ENCODE results near the gene SERPINB3.

- no peak for TF ChIP-seq YY1 (IDR thresholded peaks at IDR 0.05)
- TF ChIP-seq, protein P1, sequence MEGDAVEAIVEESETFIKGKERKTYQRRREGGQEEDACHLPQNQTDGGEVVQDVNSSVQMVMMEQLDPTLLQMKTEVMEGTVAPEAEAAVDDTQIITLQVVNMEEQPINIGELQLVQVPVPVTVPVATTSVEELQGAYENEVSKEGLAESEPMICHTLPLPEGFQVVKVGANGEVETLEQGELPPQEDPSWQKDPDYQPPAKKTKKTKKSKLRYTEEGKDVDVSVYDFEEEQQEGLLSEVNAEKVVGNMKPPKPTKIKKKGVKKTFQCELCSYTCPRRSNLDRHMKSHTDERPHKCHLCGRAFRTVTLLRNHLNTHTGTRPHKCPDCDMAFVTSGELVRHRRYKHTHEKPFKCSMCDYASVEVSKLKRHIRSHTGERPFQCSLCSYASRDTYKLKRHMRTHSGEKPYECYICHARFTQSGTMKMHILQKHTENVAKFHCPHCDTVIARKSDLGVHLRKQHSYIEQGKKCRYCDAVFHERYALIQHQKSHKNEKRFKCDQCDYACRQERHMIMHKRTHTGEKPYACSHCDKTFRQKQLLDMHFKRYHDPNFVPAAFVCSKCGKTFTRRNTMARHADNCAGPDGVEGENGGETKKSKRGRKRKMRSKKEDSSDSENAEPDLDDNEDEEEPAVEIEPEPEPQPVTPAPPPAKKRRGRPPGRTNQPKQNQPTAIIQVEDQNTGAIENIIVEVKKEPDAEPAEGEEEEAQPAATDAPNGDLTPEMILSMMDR (IDR thresholded peaks at IDR 0.05; ENCODE audit: low read depth, low read length, missing input control), result no peak
These were observed 16.0 kb upstream of the SERPINB3 start for GRCh38 chr18:63677500-63678225.

All from liver (tissue), 2 donors.